CD4-positive, alpha-beta T cell (primary cell): ENCODE measurements around the gene FFAR1. TPM values are rescaled to one million over a fixed set of nuclear protein-coding genes. Genes with fewer than 3 reads are reported as not detected.

ENCODE experiments used
- ATAC-seq: fragments of 200-7000 bp; cut with Tn5 transposase; one replicate; pipeline ENCODE4 v1.10.0; 2022; ENCODE audit warnings: mild to moderate bottlenecking; ENCODE audit not compliant: poor library complexity
- CTCF ChIA-PET: fragments of 350-600 bp; sonication (Branson Sonifier 250); formaldehyde crosslinking; loops from one replicate; lab custom pipeline; 2021; ENCODE audit warnings: antibody characterized with exemption, inconsistent platforms; lab: Charles Lee
- POLR2A ChIA-PET: fragments of 350-600 bp; sonication (Branson Sonifier 250); formaldehyde crosslinking; loops from one replicate; lab custom pipeline; 2021; ENCODE audit warnings: antibody characterized with exemption, inconsistent platforms; lab: Charles Lee
- DNase-seq, 14 experiments: peaks; one replicate each; pipeline ENCODE4 v3.0.0-alpha.2; 2013 to 2020; ENCODE audit warnings: mixed read lengths in 2 of 14
- H3K27ac ChIP-seq, 2 donors: one replicate each; pipeline versions ENCODE4 v1.5.1 to v1.7.0; 2013; ENCODE audit warnings: low read length in 2 of 2, low read depth in 1 of 2, mild to moderate bottlenecking in 1 of 2
- H3K27me3 ChIP-seq, 2 experiments: 1 replicate in 1 of 2; 2 replicates in 1 of 2; pipeline versions ENCODE4 v1.6.1 to v1.7.0; 2013; ENCODE audit warnings: low read length in 2 of 2, control low read depth in 1 of 2, mild to moderate bottlenecking in 1 of 2, moderate library complexity in 1 of 2; ENCODE audit not compliant: insufficient read depth in 2 of 2, control insufficient read depth in 1 of 2
- H3K36me3 ChIP-seq: one replicate; pipeline ENCODE4 v1.6.1; 2013; ENCODE audit warnings: low read length, control low read depth; ENCODE audit not compliant: insufficient read depth
- H3K4me1 ChIP-seq: one replicate; pipeline ENCODE4 v1.6.1; 2013; ENCODE audit warnings: low read length, control low read depth; ENCODE audit not compliant: insufficient read depth
- H3K4me3 ChIP-seq: one replicate; pipeline ENCODE4 v1.5.1; 2013; ENCODE audit warnings: mild to moderate bottlenecking, low read length, moderate library complexity
- H3K9me3 ChIP-seq, 2 experiments: 1 replicate in 1 of 2; 2 replicates in 1 of 2; pipeline versions ENCODE4 v1.6.1 to v1.7.0; 2013; ENCODE audit warnings: low read length in 2 of 2, mild to moderate bottlenecking in 2 of 2, control low read depth in 1 of 2, moderate library complexity in 1 of 2; ENCODE audit not compliant: control insufficient read depth in 1 of 2, insufficient read depth in 1 of 2
- H3K27ac Mint-ChIP-seq: one replicate; pipeline ENCODE4 v1.8.0; 2020; ENCODE audit warnings: mixed read lengths
- H3K27me3 Mint-ChIP-seq: one replicate; pipeline ENCODE4 v1.8.0; 2021; ENCODE audit warnings: mixed read lengths
- H3K36me3 Mint-ChIP-seq: one replicate; pipeline ENCODE4 v1.8.0; 2021; ENCODE audit warnings: low read depth, mixed read lengths
- H3K4me1 Mint-ChIP-seq: one replicate; pipeline ENCODE4 v1.8.0; 2021; ENCODE audit warnings: low read depth, mixed read lengths
- H3K4me3 Mint-ChIP-seq: one replicate; pipeline ENCODE4 v1.8.0; 2020; ENCODE audit warnings: mild to moderate bottlenecking, mixed read lengths
- H3K9me3 Mint-ChIP-seq: one replicate; pipeline ENCODE4 v1.8.0; 2020; ENCODE audit warnings: mixed read lengths
- CTCF ChIP-seq: fragments of 200-600 bp; IDR thresholded peaks from one replicate; pipeline ENCODE4 v1.8.0; 2022; ENCODE audit warnings: antibody characterized with exemption, mild to moderate bottlenecking
- intact Hi-C, 2 experiments: fragments of 100-400 bp; cut with DNase I in 1 of 2; cut with micrococcal nuclease in 1 of 2; formaldehyde crosslinking; loops; one replicate each; pipeline versions ENCODE4 v1.15.1 to v1.9.0; 2023 to 2025; cut with DNase I, micrococcal nuclease
- total RNA-seq, 174 experiments: library from RNA in 2 of 174; stranded (reverse) in 2 of 174; gene quantifications; one replicate each; pipeline ENCODE4 v1.2.3 and lab custom pipeline; 2021 to 2026

FFAR1 gene
- total RNA-seq, 2 experiments from 2014 or later = not detected

GRCh38 chr19:35337984-35338296 lies 9.8 kb upstream of the FFAR1 start:
- Mint-ChIP-seq H3K36me3 (no peaks in the 10 kb centered on the region), H3K27me3 (peaks cover 4% of the 10 kb centered on the region), H3K4me1 (peaks cover 3% of the 10 kb centered on the region), H3K4me3 (no peak overlapping the region), H3K9me3 (no peaks in the 10 kb centered on the region), H3K27ac (no peak overlapping the region)
- TF ChIP-seq CTCF = no peak
- DNase-seq (no peak), ATAC-seq (no peak)
- peaks cover 6% of the 10 kb centered on the region for H3K4me1 ChIP-seq
- H3K27ac ChIP-seq = no peak overlapping the region
- no peaks in the 10 kb centered on the region for H3K36me3 ChIP-seq
- intact Hi-C loops = no loop called here
- no peak overlapping the region for H3K4me3 ChIP-seq
- no peaks in the 10 kb centered on the region for H3K9me3 ChIP-seq
- ChIA-PET CTCF (no interaction called here), POLR2A (no interaction called here)
- H3K27me3 ChIP-seq = no peaks in the 10 kb centered on the region

GRCh38 chr19:35340431-35340830 lies 7.3 kb upstream of the FFAR1 start:
- Mint-ChIP-seq H3K4me3 (no peak overlapping the region), H3K9me3 (no peaks in the 10 kb centered on the region), H3K4me1 (no peaks in the 10 kb centered on the region), H3K36me3 (no peaks in the 10 kb centered on the region), H3K27ac (no peak overlapping the region), H3K27me3 (no peaks in the 10 kb centered on the region)
- Histone ChIP-seq H3K27me3 (no peaks in the 10 kb centered on the region), H3K4me1 (no peaks in the 10 kb centered on the region), H3K9me3 (no peaks in the 10 kb centered on the region), H3K27ac (no peak overlapping the region), H3K4me3 (no peak overlapping the region), H3K36me3 (no peaks in the 10 kb centered on the region)
- no peak for ATAC-seq
- POLR2A ChIA-PET = no interaction called here
- no peak for TF ChIP-seq CTCF
- CTCF ChIA-PET = no interaction called here
- intact Hi-C loops = no loop called here
- no peak for DNase-seq

GRCh38 chr19:35341006-35341405 lies 6.7 kb upstream of the FFAR1 start:
- Histone ChIP-seq H3K4me3 (no peak overlapping the region), H3K4me1 (peaks cover 4% of the 10 kb centered on the region), H3K27ac (no peak overlapping the region), H3K9me3 (no peaks in the 10 kb centered on the region), H3K36me3 (no peaks in the 10 kb centered on the region), H3K27me3 (peaks cover 0 to 2% of the 10 kb centered on the region in 2 experiments)
- CTCF ChIA-PET = no interaction called here
- Mint-ChIP-seq H3K27me3 (no peaks in the 10 kb centered on the region), H3K27ac (no peak overlapping the region), H3K36me3 (no peaks in the 10 kb centered on the region), H3K4me1 (peaks cover 5% of the 10 kb centered on the region), H3K4me3 (no peak overlapping the region), H3K9me3 (no peaks in the 10 kb centered on the region)
- POLR2A ChIA-PET = no interaction called here
- no peak for TF ChIP-seq CTCF
- ATAC-seq (no peak), DNase-seq (no peak)
- intact Hi-C loops = no loop called here
